GM15510 (cell line): ENCODE measurements around the gene PYROXD2.

Experiments
- POLR2A ChIP-seq: IDR thresholded peaks from 3 replicates; pipeline ENCODE4 v1.6.1; 2011; ENCODE audit warnings: borderline replicate concordance; ENCODE audit not compliant: insufficient read length; ENCODE audit errors: extremely low read depth

PYROXD2 gene

DNA sequence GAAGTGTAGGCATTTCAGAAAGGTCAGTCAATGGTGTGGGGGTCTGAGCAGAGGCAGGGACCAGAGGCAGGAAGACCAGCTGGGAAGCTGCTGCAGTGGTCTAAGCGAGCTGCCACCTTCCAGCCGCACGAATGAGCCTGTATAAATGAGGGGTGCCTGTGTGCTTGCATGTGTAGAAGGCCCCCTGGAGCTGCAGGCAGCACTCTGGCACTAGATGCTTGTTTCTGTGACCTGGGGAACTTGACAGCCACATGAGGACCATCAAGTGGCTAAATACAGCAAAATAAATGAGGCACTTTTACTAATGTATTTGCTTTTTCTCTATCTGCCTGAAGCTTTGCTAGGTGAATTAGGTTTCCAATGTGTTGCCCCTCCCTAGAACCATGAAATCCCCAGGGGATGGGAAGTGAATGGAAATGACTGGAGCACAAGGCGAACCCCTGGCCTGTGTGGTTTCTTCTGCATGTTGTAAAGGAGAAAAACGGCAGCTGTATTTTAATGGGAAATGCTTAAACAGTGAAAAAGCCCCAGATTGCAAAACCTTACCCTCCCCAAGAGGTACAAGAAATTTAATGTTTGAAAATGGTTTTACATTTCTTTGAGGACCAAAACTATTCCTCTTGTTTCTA is 57.7 kb downstream of the PYROXD2 start:
- no peak for TF ChIP-seq POLR2A

DNA sequence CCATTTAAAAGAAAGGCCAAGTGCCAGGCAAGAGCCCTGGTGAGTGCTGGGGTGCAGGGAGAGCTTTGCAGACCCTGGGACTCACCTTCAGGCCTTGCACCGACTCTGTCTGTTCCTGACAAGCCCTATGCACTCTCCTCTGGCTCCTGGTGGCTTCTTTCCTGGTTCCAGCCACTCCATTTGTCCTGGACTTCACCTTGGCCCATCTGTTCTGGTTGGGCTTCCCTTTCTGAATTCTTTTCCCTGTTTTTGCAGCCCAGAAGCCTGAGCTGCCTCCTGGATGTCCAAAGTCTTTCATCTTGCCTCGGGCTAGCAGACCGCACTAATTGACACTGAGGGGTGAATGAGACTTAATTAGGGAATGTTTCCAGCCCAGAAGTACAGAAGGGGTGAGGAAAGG is 60.5 kb downstream of the PYROXD2 start:
- no peak for TF ChIP-seq POLR2A

DNA sequence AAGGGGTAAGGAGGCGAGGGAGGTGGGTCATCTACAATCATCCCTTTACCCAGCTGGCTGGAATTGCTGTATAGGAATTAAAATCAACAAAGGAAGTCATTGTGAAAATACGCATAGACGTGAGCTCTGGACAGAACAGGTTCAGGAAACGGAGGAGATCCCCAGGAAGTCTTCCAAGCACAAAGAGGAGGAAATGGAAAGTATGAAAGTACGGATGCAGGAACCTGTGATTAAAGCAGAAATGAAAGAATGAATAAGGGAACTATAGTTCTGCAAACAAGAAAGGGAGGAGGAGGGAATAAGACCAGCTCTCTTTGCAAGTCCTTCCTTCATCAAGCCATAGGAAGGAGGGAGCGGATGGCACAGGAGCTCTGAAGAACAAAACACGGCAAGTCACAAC is 61.8 kb downstream of the PYROXD2 start:
- TF ChIP-seq POLR2A, result no peak

DNA sequence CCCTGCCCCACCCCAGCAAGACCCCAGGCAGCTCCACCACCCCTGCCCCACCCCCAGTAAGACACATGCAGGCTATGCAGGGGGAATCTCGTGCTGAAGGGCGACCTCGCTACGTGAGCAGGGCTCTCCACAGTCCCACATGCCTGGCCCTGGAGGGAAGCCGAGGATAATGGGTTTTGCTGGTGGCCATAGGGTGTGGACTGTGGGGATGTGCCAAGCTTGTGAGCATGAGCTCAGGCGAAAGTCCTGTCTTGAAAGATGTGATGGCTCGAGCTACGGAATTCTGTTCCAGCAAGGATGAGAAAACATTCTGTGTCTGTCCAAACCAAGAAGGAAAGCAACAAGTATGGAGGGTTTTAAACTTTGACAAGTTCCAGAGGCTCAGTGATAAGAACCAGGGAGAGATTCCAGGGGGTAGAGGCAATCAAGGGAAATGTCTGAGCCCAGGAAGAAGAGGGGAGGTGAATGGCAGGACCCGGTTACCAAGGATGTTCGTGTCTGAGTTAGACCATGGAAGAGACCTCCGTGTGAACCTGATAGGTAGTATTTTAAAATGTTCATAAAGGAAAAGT is 63.1 kb downstream of the PYROXD2 start:
- TF ChIP-seq POLR2A, result no peak

DNA sequence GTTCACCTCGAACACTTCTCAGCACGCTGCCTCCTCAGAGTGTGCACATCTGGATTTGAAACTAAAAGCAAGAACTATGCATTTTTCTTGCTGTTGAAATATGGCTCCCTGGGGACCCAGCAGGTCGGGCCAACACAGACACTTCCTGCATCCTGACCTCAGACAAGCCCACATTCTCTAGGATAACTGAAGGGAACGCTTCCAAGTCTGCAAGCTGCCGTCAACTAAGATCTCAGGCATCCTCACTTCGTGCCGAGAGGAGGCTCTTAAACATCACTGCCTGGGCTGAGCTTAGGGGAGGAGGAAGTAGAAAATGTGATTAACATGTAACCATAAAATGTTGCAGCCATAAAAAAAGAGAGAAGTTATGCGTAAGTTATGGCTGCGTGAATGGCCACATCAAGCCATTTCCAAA is 65.5 kb downstream of the PYROXD2 start:
- TF ChIP-seq POLR2A, result no peak

DNA sequence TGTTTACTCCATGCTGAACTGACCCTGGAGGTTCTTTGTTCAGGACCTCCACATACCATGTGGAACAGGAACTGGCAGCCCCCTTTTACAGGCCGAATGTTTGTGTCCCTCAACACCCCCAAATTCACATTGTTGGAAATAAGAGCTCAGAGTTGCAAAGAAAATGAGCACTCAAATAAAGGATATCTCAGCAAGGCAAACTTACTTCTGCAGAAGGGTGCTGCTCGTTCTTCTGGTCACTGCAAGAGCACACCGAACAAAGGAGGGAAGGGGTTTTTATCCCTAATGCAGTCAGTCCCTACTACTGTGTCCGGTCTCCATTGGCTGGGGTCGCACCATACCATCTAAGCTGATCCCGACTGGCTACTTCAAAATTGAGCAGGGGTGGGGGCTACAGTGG is 68.1 kb downstream of the PYROXD2 start:
- no peak for TF ChIP-seq POLR2A

DNA sequence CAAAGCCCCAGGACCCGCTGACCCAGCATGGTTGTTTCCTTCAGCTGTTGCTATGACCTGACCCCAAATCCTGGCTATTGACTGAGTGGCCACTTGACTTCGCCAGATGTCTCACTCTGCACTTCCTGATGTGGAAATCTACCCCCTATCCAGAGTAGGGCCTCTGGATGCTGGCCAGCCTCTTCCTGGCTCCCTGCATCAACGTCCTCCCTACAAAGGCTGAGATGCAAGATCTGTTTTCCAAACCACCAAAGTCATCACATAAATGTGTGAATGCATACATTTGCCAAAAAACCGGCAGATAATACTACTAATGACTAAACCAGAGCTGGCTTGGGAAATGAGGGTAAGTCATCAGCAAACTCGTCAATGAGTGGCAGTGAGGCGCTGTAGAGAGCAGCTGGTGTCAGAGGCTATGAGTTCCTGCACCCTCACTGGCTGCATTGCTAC is 70.4 kb downstream of the PYROXD2 start:
- no peak for TF ChIP-seq POLR2A

DNA sequence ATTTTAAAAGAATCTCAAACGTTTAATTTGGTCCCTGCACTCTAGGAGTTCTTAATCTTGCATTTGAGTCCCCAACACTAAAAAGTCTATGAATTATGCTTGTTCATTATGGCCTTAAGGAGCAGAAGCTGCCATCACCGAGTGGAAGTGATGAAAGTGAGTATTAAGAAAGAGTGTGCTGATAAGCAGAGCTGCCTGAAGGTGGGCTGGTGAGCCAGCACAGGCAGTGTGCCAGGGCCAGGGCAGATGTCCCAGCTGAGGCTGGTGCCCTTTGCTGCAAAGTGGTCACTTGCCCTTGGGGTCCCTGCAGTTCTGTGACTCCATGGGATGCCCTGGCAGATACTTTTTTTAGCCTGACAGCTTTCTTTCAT is 74.1 kb downstream of the PYROXD2 start:
- no peak for TF ChIP-seq POLR2A

DNA sequence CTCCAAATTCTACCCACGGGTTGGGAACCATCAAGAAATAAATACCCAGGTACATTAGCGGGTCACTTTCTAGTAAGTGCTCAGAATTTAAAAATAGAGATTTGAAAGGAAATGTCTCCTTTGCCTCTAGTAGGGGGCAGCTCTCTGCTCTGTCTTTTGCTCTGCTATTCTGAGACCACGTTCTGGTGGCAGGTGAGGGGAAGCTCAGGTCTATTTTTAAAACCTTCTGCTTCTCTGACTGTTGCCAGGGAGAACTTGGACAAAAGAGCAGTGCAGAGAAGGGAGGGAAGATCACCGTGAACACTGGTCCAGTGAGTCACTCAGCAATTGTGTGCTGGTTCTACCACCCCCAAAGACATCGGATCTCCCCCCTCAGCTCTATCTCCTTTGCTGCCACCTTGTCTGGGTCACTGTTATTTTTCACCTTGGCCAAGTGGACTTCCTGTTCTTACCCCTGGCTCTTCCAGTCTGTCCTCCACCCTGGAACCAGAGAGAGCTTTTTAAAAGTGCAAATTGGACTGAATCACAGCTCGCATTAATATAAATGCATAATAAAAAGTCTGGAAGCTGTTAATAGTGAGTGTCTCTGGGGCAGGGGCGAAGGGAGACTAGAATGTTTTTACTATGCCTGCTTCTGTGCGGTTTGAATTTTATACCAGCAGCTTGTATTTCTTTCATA is 74.6 kb downstream of the PYROXD2 start:
- TF ChIP-seq POLR2A, result no peak

DNA sequence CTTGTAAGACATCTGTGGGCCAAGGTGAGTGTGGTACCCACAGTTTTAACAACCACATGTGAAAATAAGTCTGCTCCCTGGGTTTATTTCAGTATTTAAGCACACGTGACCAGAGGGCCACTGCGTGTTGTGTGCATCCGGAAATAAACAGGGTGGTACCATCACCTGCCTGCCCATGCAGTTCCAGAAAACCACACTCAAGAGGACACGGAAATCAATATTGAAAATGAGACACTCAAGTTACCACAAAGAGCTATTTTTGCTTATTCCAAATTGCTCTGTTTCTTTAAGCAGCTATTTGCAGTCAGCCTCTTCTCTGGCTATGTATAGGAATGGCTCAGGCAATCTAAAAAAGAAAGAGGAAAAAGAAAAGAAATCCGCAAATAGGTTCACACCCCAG is 75.2 kb downstream of the PYROXD2 start:
- no peak for TF ChIP-seq POLR2A

DNA sequence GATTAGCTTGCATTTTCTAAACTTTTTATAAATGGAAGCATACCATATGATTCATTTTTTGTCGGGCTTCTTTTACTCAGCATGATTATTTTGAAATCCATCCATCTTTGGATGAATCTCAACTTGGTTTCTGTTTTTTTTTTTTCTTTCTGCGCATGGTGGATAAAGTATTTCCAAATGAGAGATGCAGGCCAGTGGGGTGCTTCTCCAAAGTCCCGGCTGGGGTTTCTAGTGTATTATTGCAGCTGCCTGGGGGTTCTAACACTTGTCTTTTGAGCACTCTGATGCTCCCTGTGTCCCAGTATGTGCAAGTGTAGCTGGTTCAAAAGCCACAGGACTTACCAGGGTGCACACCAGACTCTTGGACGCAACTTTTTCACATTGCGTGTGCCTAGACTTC is 76.1 kb downstream of the PYROXD2 start:
- no peak for TF ChIP-seq POLR2A

DNA sequence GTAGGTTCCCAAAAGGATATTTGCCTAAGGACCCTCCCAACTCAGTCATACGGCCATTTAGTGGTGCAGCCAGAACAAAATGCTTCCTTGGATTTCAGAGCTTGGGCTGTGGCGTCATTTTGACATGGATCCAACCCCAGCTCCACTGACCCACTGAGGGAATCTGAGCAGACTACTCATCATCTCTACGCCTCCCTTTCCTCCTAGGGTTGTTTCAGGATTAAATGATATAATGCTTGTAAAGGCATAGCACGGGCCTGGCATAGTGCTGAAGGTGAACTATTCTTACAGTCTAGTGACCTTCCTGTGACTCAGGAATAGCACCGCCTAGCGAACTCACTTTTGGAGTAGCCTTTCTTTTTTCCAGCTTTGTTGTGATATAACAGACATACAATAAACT is 76.7 kb downstream of the PYROXD2 start:
- no peak for TF ChIP-seq POLR2A

DNA sequence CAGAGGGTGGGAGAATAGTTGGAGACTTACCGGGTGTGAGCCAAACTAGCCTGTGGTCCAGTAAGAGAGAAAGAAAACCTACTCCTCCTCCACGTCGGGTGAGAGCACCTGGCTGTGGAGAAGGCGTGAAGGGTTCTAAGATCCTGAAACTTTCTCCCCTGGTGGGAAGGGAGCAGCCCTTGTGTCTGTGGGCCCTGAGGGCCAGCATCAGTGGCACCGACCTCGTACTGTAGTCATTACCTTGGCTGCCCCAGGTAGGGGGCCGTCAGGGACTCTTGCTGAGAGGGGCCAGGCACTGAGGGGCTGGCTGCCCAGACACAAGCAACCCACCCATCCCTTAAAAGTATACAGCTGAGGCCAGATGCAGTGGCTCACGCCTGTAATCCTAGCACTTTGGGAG is 77.5 kb downstream of the PYROXD2 start:
- no peak for TF ChIP-seq POLR2A
